Hepatocyte (in vitro differentiated cells): ENCODE results near the gene CBX1.

Experiments
- CTCF ChIP-seq: fragments of 200-600 bp; sonication (generic); IDR thresholded peaks from 2 replicates; pipeline ENCODE4 v1.5.1; 2016; ENCODE audit warnings: antibody characterized with exemption, mild to moderate bottlenecking; ENCODE audit not compliant: poor library complexity
- EZH2 ChIP-seq: fragments of 200-600 bp; sonication (generic); IDR thresholded peaks from 2 replicates; pipeline ENCODE4 v1.6.1; 2016; ENCODE audit warnings: antibody characterized with exemption, mild to moderate bottlenecking, borderline replicate concordance
- EZH2phosphoT487 ChIP-seq: fragments of 200-600 bp; sonication (generic); IDR thresholded peaks from one replicate; pipeline ENCODE4 v1.6.1; 2018; ENCODE audit warnings: antibody characterized with exemption, mild to moderate bottlenecking, low read depth, moderate library complexity; ENCODE audit not compliant: unreplicated experiment, severe bottlenecking

- TF ChIP-seq CTCF (no peak), EZH2 (peak; percentile 34), EZH2phosphoT487 (no peak)
Measured at GRCh38 chr17:48037838-48038323, 63.4 kb downstream of the CBX1 start.
